Middle frontal gyrus (tissue), 1 donor: ENCODE results near the gene PALM.
"Not testable (repeated sequence)": the region's sequence is repeated elsewhere in the genome, so short reads cannot be mapped to it uniquely, and the experiment has no call there.

Experiments used
- DNase-seq: peaks from one replicate; pipeline ENCODE4 v3.0.0-alpha.2; 2015; ENCODE audit warnings: low spot score; ENCODE audit errors: extremely low spot score

Gene PALM, protein sequence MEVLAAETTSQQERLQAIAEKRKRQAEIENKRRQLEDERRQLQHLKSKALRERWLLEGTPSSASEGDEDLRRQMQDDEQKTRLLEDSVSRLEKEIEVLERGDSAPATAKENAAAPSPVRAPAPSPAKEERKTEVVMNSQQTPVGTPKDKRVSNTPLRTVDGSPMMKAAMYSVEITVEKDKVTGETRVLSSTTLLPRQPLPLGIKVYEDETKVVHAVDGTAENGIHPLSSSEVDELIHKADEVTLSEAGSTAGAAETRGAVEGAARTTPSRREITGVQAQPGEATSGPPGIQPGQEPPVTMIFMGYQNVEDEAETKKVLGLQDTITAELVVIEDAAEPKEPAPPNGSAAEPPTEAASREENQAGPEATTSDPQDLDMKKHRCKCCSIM

DNA sequence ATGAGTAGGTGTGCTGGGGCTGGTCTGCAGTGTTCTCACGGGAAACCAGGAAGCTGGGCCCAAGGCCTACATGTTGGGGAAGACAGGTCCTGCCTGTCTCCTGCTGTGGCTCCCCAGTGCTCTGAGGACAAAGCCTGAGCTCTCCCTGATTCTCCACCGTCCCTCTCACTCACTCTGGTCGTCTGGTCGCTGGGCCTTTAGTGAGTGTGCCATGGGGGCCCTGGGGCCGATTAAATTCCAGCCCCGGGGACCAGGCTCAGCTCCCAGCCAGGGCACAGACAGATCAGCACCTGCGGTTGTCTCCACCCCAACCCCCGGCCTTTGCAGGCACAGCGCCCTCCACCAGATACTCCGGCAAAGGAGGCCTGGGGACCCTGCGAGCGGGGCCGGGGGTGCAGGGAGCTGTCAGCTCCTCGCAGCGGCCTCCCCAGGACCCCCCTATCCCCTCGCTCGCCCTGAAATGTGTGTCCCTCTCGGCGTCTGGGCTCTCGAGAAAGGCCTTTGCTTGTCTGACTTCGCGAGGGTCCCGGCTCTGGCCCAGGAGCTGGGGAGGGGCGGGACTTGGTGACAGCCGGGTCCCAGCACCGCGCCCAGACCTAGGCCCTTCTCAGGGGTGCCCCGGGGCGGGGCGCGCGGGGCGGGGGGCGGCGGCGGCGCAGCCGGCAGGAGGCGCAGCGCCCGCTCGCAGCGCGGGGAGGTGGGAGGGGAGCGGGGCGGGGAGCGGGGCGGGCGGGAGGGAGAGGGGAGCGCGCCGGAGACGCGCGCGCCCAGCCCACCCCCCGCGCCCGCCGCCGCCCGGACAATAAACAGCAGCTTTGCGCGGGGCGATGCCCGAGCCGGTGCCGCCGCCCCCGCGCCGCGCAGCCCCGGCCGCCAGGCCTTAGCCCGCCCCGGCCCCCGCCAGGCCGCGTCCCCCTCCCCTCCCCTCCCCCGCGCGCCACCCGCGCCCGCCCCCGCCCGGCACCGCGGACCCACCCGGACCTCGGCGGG, at the start of gene PALM:
Gene PALM, plus strand, starts transcription at position 782 of the 990 bp plus-strand sequence. CDS start 212 bp downstream, outside the sequence.
- DNase-seq: no peak

DNA sequence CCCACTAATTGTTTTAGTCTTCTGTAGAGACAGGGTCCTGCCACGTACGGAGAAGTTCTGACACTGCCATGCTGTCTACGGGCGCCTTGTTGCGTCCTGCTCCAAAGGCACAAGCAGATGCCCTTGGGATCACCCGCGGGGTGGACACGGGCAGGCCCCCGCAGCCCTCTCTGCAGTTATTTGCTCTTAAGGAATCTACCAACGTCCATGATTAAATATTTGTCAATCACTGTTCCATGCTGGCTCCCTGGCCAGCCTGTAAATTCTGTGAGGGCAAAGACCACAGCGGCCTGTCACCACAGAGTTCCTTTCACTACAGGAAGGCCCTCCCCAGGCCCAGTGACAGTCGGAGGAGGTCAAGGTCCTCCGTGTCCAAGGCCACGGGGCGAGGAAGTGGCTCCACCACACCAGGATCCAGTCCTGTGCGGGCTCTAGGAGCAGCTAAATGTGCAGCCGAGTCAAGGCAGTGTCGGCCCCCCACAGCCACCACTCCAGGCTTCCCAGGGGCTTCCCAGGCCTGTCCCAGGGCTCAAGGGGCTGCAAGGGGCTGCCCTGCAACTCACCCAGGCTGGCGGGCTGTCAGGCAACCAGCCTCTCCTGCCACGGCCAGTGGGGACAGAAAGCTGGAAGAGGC, 47.8 kb upstream of the PALM start:
- DNase-seq: no peak

DNA sequence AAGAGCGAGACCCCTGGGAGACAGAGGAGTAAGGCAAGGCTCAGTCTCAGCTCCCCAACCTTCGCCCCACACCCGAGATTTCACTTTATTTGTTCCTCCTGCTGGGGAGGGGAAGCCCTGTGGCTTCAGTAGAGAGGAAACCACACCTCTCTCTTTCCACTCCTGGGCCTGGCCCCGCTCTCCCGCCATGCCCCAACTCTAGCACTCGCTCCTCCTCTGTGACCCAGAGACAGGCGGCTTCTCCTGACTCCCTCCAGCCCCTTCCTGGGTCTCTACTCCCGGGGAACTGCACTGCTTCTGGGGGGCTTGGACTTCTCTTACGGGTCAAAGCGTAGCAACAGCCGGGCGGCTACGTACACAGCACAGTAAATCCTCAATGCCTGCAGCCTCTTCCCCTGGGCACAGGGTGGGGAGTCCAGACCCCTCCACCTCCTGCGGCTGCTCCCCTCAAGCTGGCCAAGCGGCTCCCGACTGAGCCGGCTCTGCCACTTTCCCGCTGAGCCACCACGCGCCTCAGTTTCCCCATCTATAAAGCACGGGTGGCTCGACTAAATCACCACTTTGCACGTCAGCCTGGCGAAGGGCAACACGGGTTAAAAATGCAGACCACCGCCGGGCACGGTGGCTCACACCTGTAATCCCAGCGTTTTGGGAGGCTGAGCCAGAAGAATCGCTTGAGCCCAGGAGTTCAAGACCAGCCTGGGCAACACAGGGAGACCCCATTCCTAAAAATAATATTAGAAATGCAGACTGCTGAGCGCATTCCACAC, 47.1 kb upstream of the PALM start:
- DNase-seq: no peak

DNA sequence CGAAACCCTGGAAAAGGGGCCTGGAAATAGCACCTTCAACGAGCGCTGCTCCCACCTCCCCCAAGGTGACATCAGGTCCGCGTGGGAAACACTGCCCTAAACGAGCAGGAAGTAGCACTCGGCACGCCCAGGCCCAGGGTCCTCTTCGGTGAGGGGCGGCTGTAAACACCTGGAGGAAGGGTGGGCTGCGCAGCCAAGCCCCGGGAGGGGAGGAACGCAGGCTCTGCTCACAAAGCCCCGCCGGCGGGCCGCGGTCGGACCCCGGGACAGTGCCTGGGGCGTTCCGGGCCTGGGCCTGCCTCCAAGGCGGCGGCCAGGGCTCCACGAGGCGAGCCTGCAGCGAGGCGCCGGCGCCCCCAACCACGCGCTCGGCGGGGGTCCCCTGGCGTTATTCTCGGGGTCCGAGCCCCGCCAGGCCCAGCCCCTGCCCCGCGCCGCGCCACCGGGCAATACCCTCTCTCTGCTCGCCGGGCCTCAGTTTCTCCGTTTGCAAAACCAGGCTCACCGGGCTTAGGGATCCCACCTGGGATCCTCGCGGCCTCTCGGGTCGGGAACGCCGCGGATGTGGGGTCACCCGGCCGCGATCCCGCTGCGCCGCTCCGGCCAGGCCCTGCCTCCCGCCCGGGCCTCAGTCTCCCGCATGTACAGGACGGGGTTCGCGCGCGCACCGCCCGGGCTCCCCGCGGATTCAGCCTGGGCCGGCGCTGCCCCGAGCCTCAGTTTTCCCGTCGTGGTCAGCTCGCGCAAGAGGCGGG, 46.4 kb upstream of the PALM start:
- DNase-seq: no peak

DNA sequence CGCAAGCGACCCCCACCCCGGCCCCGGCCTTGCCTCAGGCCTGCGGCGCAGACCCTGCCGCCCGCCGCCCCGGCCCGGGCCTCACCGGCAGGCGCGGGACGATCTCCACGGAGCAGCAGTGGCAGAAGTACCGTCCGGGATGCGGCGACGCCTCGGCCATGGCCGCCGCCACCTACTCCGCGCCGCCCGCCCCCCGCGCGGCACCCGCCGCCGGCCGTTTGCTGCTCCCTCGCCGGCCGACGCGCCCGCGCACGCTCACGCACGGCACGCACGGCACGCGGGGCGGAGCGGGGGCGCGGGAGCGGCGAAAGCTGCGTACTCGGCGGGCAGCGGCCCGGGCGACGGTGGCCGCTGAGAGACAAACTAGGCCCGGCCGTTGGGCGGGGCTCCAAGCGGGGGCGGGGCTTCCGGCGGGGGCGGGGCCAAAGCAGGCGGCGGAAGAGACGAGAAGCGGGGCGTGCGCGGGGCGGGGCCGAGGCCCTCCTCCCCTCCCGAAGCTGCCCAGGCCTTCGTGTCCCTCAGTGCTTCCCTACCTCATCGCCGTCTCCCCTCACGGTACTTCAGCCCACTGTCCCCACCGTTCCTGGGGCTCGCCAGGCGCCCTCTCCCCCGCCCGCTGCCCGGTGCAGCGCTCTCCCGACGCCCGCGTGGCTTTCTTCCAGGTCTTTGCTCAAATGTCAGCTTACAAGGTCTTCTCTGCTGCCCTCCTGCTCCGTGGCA, 45.6 kb upstream of the PALM start, which contains the start of gene RNF126:
Gene RNF126, minus strand, starts transcription at position 253 of the 720 bp plus-strand sequence. Its CDS starts 93 bp downstream, at position 160.
- peak; percentile 73 for DNase-seq

DNA sequence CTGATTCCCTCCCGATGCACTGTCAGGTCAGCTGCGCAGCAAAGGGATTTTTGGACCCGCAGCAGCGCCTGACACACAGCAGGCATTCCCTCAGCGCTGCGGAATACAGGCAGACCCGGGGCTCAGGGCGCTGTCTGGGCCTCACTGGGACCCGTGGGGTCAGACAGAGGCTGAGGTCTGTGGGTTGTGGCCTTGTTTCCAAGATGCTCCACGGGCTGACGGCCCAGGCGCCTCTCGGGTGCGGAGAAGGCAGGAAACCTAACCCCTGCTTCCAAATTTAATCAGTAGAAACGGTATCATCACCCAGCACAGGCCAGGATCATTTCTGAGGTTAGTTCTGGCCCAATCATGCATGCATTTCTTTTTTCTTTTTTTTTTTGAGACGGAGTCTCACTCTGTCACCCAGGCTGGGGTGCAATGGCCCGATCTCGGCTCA, 45.0 kb upstream of the PALM start:
- no peak for DNase-seq

DNA sequence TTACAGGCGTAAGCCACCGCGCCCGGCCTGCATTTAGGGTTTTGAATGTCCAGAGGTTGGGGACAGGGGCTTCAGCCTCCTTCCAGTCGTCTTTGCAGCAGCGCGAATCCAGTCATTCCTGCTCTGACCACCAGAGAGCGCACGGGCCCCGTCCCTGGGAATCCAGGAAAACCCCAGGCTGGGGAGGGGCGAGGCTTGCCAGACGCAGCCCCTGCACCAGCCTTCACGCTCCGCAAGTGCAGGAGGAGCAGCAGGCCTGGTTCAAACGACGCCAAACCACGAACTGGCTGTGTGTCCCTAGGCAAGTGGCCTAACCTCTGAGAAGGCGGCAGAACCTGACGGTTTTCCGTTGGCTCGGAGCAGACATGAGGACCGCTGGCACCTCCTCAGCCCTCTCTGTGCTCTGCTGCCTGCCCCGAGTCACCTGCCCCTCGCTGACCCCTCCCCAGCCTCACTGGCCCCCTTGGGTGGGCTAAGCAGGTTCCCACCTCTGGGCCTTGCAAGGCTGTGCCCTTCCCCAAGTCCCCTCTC, 43.8 kb upstream of the PALM start:
- DNase-seq: peak; percentile 63

DNA sequence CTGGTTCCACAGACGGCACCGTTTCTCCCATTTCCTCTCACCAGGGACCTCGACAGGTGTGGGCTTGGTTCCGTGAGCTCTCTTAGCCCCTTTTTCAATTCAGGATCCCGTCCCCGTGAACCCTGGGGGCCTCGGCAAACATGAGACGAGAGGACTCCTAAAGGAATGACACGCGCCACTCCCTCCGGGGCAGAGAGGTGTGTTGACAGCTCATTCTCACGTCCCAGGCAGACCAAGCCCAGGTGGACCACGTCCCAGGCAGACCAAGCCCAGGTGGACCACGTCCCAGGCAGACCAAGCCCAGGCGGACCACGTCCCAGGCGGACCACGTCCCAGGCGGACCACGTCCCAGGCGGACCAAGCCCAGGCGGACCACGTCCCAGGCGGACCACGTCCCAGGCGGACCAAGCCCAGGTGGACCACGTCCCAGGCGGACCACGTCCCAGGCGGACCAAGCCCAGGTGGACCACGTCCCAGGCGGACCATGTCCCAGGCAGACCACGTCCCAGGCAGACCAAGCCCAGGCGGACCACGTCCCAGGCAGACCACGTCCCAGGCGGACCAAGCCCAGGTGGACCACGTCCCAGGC, 41.7 kb upstream of the PALM start:
- DNase-seq: not testable (repeated sequence)

DNA sequence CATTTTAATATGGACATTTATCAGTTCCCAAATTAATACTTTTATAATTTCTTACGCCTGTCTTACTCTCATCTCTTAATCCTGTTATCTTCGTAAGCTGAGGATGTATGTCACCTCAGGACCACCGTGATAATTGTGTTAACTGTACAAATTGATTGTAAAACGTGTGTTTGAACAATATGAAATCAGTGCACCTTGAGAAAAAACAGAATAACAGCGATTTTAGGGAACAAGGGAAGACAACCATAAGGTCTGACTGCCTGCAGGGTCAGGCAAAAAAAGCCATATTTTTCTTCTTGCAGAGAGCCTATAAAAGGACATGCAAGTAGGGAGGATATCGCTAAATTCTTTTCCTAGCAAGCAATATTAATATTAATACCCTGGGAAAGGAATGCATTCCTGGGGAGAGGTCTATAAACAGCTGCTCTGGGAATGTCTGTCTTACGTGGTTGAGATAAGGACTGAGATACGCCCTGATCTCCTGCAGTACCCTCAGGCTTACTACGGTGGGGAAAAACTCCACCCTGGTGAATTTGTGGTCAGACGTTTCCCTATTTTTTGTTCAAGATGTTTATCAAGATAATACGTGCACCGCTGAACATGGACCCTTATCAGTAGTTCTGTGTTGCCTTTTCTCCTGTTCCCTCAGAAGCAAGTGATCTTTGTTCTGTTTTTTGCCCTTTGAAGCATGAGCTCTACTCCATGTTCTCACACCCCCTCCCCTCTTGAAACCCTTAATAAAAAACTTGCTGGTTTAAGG, 39.9 kb upstream of the PALM start:
- DNase-seq: not testable (repeated sequence)

DNA sequence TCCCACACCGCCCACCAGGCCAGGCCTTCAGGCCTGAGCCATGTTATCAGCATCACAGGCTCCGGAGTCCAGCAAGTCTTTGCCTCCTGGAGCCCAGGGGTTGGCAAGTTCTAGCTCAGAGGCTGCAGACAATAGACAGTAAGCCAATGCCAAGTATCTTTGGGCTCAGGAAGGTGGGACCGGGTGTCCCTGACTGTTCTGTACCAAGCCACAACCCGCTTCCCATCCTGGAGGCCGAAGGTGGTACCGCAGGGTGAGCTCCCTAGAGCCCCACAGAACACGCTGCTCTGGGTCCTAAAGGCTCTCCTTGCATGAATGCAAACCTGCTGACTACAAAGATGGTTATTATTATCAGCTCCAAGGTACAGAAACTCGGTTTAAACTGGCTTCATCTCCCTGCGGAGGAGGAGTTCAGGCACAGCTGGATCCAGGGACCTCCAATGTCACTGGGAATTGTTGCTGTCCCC, 38.1 kb upstream of the PALM start:
- DNase-seq: no peak

DNA sequence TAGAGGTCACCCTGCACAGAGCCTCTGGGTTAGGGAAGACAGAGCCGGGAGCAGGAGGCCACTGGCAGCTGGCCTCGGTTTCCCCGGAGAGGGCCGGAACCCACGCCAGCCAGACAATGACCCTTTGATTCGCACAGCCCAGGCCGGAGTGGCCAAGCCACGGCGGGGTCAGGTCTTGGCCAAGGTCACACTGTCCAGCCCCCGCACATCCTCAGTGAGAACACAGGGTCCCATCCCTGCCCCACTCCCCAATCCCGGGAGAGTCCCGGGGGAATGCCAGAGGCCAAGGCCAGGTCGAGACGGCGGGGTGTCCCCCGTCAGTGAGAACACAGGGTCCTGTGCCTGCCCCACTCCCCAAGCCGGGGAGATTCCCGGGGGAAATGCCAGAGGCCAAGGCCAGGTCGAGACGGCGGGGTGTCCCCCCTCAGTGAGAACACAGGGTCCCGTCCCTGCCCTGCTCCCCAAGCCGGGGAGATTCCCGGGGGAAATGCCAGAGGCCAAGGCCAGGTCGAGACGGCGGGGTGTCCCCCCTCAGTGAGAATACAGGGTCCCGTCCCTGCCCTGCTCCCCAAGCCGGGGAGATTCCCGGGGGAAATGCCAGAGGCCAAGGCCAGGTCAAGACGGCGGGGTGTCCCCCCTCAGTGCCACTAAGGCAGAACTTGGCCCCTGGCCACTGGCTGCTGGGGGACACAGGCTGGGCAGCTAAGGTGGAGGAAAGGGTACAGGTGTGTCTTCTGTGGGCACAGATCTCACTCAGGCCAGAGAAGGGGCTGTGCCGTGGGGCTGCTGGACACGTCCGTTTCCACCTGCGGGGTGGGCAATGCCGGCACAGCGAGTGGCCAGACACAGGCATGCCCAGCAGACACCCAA, 34.2 kb upstream of the PALM start:
- DNase-seq: no peak

DNA sequence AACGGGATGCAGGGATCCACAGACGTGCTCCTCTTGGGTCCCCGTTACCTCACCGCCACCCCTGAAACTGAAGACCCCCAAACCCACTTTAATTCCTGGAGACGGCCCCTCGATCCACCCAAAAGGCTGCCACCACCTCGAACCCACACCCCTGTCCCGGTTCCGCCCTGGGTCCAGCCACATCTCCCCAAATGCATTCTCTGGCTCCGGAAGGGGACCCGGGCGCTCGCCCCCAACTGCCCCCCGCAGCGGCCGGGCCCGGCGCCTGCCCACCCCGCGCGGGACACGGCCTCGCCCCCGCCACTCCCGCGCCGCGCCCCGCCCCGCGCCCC, 32.8 kb upstream of the PALM start:
- no peak for DNase-seq

DNA sequence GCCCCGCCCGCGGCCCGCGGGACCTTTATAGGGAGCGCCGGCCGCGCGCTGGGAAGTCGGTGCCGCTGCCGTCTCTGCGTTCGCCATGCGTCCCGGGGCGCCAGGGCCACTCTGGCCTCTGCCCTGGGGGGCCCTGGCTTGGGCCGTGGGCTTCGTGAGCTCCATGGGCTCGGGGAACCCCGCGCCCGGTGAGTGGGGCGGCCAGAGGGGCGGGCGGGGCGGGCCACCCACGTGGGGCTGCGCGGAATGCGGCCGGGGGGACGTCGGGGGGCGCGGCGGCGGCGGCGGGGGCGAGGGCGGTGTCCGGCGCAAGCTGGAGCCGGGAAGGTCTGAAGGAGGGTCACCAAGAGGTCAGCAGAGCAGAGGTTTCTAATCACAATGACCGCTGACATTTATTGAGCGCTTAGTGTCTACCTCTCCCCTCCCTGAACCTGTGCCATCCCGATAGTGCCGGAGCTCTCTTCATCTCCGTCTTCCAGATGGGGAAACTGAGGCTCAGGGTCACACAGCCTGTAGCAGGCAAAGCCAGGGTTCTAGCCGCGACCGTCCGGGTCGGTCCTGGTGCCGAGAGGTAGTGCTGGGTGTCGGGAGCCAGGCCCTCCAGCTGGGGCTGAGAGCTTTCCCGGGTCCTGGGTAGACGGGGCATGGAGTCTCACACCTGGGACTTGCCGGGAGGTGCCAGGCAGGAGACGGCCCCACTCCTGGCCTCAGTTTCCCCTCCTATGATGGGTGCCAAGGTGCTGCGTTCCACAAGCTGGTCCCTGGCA, 32.2 kb upstream of the PALM start, which contains the start of gene FSTL3:
Gene FSTL3, plus strand, starts transcription at position 54 of the 767 bp plus-strand sequence. Its CDS starts 32 bp downstream, at position 86.
- no peak for DNase-seq

DNA sequence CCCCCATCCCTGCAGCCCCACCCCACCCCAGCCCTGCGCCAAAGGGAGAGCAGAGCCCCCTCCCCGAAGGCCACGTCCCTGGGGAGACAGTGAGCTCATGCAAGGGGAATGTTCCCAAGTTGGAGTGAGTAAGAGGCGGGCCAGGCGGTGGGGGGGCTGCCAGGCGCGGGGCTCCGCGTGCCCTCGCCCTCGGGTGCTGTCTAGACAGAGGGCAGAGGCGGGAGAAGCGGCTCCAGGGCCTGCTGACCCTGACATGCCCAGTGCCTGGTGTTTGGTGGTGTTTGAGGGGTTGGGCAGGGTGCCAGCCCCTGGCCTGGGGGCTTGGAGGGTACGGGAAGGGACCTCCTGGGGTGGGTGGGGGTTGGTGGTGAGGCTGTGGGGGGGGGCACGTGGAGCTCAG, 31.5 kb upstream of the PALM start:
- DNase-seq: no peak

DNA sequence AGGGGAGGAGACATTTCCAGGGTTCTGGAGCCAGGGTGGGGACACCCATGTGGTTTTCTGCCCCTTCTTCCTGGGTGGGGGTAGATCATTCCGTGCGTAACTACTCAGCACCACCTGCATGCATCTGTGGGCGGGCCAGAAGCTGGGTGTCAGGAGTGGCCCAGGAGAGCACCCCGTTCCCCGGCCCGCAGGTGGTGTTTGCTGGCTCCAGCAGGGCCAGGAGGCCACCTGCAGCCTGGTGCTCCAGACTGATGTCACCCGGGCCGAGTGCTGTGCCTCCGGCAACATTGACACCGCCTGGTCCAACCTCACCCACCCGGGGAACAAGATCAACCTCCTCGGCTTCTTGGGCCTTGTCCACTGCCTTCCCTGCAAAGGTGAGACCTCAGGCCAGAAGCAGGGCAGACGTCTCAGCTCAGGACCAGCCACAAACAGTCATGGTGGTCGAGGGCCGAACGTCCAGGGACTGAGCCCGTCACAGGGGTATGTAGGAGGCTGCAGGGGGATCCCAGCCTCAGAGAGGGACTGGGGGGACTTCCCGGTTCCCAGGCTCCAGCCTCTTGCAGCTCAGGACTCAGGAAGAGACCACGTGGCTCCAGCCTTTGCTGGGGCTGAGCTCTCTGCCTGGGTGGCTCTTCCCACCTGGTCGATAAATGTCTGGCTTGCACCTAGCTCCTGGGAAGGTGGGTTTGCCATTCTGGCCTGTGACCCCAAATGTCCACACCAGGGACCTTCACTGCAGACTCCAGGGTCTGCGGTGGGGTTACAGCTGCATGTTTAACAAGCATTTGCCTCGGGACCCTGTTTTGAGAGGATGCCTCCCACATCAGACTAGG, 30.9 kb upstream of the PALM start:
- DNase-seq: no peak
